Measurements from ENCODE around the gene MIGA2. TPM values are rescaled to one million over a fixed set of nuclear protein-coding genes. Genes with fewer than 3 reads are reported as not detected.
"Not testable (repeated sequence)": the region's sequence is repeated elsewhere in the genome, so short reads cannot be mapped to it uniquely, and the experiment has no call there.

The MIGA2 gene
- total and polyA plus RNA-seq, 2 of the 8 experiments (the other 6 are each of a cell fraction or from before 2014, with no cell fraction given) = 24.6 to 39.0 TPM

DNA sequence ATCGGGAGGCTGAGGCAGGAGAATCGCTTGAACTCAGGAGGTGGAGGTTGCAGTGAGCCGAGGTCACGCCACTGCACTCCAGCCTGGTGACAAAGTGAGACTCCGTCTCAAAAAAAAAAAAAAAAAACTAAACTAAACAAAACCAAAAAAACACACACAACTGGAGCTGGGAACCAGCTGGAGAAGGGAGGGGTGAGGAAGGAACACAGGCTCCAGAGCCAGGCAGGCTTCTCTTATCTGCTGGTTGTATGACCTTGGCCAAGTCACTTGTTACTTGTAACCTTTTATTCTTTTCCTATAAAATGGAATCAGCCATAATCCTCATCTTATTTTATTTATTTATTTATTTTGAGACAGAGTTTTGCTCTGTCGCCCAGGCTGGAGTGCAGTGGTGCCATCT is 32.3 kb upstream of the MIGA2 start:
- 95% methylated on average over 5 of the region's 6 CpGs; no CpG with 5 or more reads in 1 of the 2 experiments for WGBS, 2 experiments (ENCODE audit: extremely low coverage in 1 of 2, insufficient coverage in 1 of 2, insufficient read length in 1 of 2, insufficient replicate concordance in 2 of 2, low coverage in 1 of 2, low lambda C conversion rate in 2 of 2, missing lambda C conversion rate in 1 of 2)
- POLR2A ChIA-PET (ENCODE audit: partially characterized antibody) = interaction anchor here (0.6 to 6.2 kb wide), 13 partner anchors 10 to 185 kb away, joined by 3 to 41 read pairs (median 4); no protein-coding TSS in a partner anchor
- not testable (repeated sequence) for H3K14ac ChIP-seq (ENCODE audit: insufficient read length); H3K4me3 ChIP-seq (ENCODE audit: extremely low read depth in 1 of 4, insufficient read depth in 2 of 4, low read depth in 3 of 4, low read length in 4 of 4); H3K27ac ChIP-seq (ENCODE audit: low read depth, low read length); H3K23me2 ChIP-seq (ENCODE audit: low read depth, low read length); FAIRE-seq; H2AFZ ChIP-seq (ENCODE audit: low read length); H2BK20ac ChIP-seq (ENCODE audit: low read length); H3K23ac ChIP-seq (ENCODE audit: insufficient read length); H3K79me2 ChIP-seq (ENCODE audit: control insufficient read depth in 1 of 2, insufficient read depth in 2 of 2, low read length in 2 of 2); H3K18ac ChIP-seq (ENCODE audit: extremely low read depth, low read length); H3K4ac ChIP-seq (replicated peaks; ENCODE audit: insufficient read length, low read depth, low read length); H2AK5ac ChIP-seq (ENCODE audit: low read depth, low read length); H2BK5ac ChIP-seq (ENCODE audit: low read depth, low read length); H3K79me1 ChIP-seq (ENCODE audit: low read depth, low read length); H3K9me3 ChIP-seq (ENCODE audit: insufficient read depth in 2 of 2, low read depth in 1 of 2, low read length in 1 of 2); H2BK120ac ChIP-seq (replicated peaks; ENCODE audit: low read depth, low read length); H2BK15ac ChIP-seq (ENCODE audit: low read length); H3K27me3 ChIP-seq (replicated peaks in 1 of 4; ENCODE audit: control insufficient read depth in 3 of 4, extremely low read depth in 1 of 4, insufficient read depth in 3 of 4, low read length in 3 of 4); H4K5ac ChIP-seq (ENCODE audit: insufficient read length, low read depth, low read length); DNase-seq (ENCODE audit: low read depth in 1 of 2, low spot score in 2 of 2); H4K8ac ChIP-seq (ENCODE audit: extremely low read depth, insufficient read depth, low read length); H3K9ac ChIP-seq (replicated peaks in 1 of 4; ENCODE audit: extremely low read depth in 1 of 4, low read depth in 3 of 4, low read length in 3 of 4); H3K4me1 ChIP-seq (replicated peaks in 1 of 4; ENCODE audit: control insufficient read depth in 3 of 4, insufficient read depth in 4 of 4, low read length in 3 of 4); H3K4me2 ChIP-seq (ENCODE audit: insufficient read depth in 1 of 2, low read depth in 2 of 2, low read length in 2 of 2); H2BK12ac ChIP-seq (ENCODE audit: low read depth, low read length); H4K91ac ChIP-seq (replicated peaks; ENCODE audit: insufficient read length, low read length); H3K56ac ChIP-seq (replicated peaks; ENCODE audit: insufficient read length, low read depth, low read length)
- CTCF ChIA-PET (ENCODE audit: partially characterized antibody) = interaction anchor here (0.6 to 7.8 kb wide), 5 partner anchors 11 to 897 kb away, joined by 3 to 89 read pairs (median 3); no protein-coding TSS in a partner anchor
- H4K20me1 ChIP-seq (replicated peaks in 1 of 2; ENCODE audit: control insufficient read depth in 1 of 2, insufficient read depth in 2 of 2, low read length in 2 of 2) = peaks cover 13 to 22% of the 10 kb centered on the region in 2 experiments
- H3K36me3 ChIP-seq (ENCODE audit: control insufficient read depth in 2 of 4, insufficient read depth in 4 of 4, low read length in 3 of 4) = peaks cover 35 to 71% (median 60%) of the 10 kb centered on the region in 4 experiments

Measured in H1 (cell line).